Measurements from ENCODE around the gene ANKZF1. TPM values are rescaled to one million over a fixed set of nuclear protein-coding genes. Genes with fewer than 3 reads are reported as not detected.

Gene ANKZF1
- total RNA-seq, 6 experiments from 2014 or later, result 19.3 to 27.8 (median 24.5) TPM

- no peaks in the 10 kb centered on the region for H3K9me3 ChIP-seq
- ATAC-seq, result peak; percentile 91 to 95 (median 94)
- H3K27ac ChIP-seq, result peak overlapping the region in 2 of 3 donors; percentile 15 to 55
- intact Hi-C loops (cut with DNase I), result no loop called here
- peaks cover 0 to 16% (median 7%) of the 10 kb centered on the region in 4 donors for H3K4me1 ChIP-seq
- no peak overlapping the region for H3K4me3 ChIP-seq
- H3K36me3 ChIP-seq, result no peaks in the 10 kb centered on the region
- 49% methylated on average over 8 of the region's 8 CpGs for WGBS (ENCODE audit: insufficient coverage, low coverage, low lambda C conversion rate, missing lambda C conversion rate)
- H3K27me3 ChIP-seq, result no peaks in the 10 kb centered on the region
- no peak for TF ChIP-seq CTCF (IDR thresholded peaks at IDR 0.05)
- TF ChIP-seq POLR2A (IDR thresholded peaks at IDR 0.05), result no peak
- DNase-seq, result peak; percentile 83 to 90 (median 89)
Observed at GRCh38 chr2:219269362-219270054, 39.9 kb downstream of the ANKZF1 start.

GRCh38 chr2:219270055-219270372, 40.4 kb downstream of the ANKZF1 start:
- no peak for TF ChIP-seq CTCF (IDR thresholded peaks at IDR 0.05)
- no peak for TF ChIP-seq POLR2A (IDR thresholded peaks at IDR 0.05)
- H3K27ac ChIP-seq, result peak overlapping the region in 1 of 3 donors; percentile 55
- DNase-seq (peak in 1 of 3 donors; percentile 63), ATAC-seq (peak; percentile 55 to 72 (median 64))
- peaks cover 0 to 16% (median 7%) of the 10 kb centered on the region in 4 donors for H3K4me1 ChIP-seq
- H3K9me3 ChIP-seq, result no peaks in the 10 kb centered on the region
- H3K27me3 ChIP-seq, result no peaks in the 10 kb centered on the region
- WGBS (ENCODE audit: insufficient coverage, low coverage, low lambda C conversion rate, missing lambda C conversion rate), result 27% methylated on average over 4 of the region's 5 CpGs
- intact Hi-C loops (cut with DNase I), result no loop called here
- H3K4me3 ChIP-seq, result no peak overlapping the region
- no peaks in the 10 kb centered on the region for H3K36me3 ChIP-seq

- DNase-seq (peak in 1 of 3 donors; percentile 9), ATAC-seq (no peak)
- H3K4me3 ChIP-seq, result no peak overlapping the region
- H3K27ac ChIP-seq, result no peak overlapping the region
- TF ChIP-seq POLR2A (IDR thresholded peaks at IDR 0.05) (no peak), CTCF (IDR thresholded peaks at IDR 0.05) (no peak)
- H3K27me3 ChIP-seq, result no peaks in the 10 kb centered on the region
- no CpG with 5 or more reads among the region's 2 CpGs for WGBS (ENCODE audit: insufficient coverage, low coverage, low lambda C conversion rate, missing lambda C conversion rate)
- peaks cover 0 to 16% (median 7%) of the 10 kb centered on the region in 4 donors for H3K4me1 ChIP-seq
- H3K9me3 ChIP-seq, result no peaks in the 10 kb centered on the region
- intact Hi-C loops (cut with DNase I), result no loop called here
- H3K36me3 ChIP-seq, result no peaks in the 10 kb centered on the region
Observed at GRCh38 chr2:219271021-219271420, 41.4 kb downstream of the ANKZF1 start.

DNA sequence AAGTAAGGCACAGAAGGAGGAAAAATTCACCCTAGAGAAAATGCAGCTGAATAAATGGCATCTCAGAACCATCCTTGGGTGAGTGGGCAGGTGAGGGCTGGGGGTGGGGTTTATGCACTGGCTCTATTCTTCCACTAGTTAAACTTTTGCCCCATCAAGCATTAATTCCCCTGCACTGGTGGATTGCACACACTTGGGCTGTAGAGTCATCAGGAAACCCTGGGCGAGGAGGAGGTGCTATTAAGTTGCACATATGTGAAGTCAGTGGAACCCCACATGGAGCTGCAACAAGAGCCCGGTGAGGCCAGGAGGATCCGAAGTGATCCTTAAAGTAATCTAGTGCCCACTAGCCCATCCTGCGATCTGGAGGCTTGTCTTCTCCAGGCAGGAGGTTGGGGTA, 42.8 kb downstream of the ANKZF1 start:
- Histone ChIP-seq H3K4me3 (no peak overlapping the region), H3K36me3 (no peaks in the 10 kb centered on the region), H3K4me1 (peaks cover 0 to 16% (median 7%) of the 10 kb centered on the region in 4 donors), H3K27me3 (no peaks in the 10 kb centered on the region), H3K9me3 (no peaks in the 10 kb centered on the region), H3K27ac (no peak overlapping the region)
- no CpG with 5 or more reads among the region's 4 CpGs for WGBS (ENCODE audit: insufficient coverage, low coverage, low lambda C conversion rate, missing lambda C conversion rate)
- DNase-seq (peak in 1 of 3 donors; percentile 6), ATAC-seq (no peak)
- TF ChIP-seq CTCF (IDR thresholded peaks at IDR 0.05), result no peak
- TF ChIP-seq POLR2A (IDR thresholded peaks at IDR 0.05), result no peak
- intact Hi-C loops (cut with DNase I), result no loop called here

Measured in right lobe of liver (tissue), 6 donors.